K562 (cell line): ENCODE results near the gene MVD.

Experiments
- CTCF ChIP-seq, 3 experiments: IDR thresholded peaks in 2 of 3; conservative IDR thresholded peaks in 1 of 3; 2 replicates each; pipeline ENCODE4 v1.5.1; 2011 to 2012; ENCODE audit warnings: low read length in 3 of 3, mild to moderate bottlenecking in 3 of 3, control low read depth in 2 of 3, improper control_type of control experiment in 1 of 3, inconsistent platforms in 1 of 3, low read depth in 1 of 3, mixed read lengths in 1 of 3, moderate library complexity in 1 of 3; ENCODE audit not compliant: insufficient read depth in 2 of 3
- JUND ChIP-seq, 2 experiments: IDR thresholded peaks; 2 replicates in 1 of 2; 3 replicates in 1 of 2; pipeline ENCODE4 v1.6.1; 2011; ENCODE audit warnings: borderline replicate concordance in 2 of 2, low read depth in 2 of 2, low read length in 2 of 2, improper control_type of control experiment in 1 of 2, missing biosample characterization in 1 of 2, missing genetic modification characterization in 1 of 2, missing genetic modification reagents in 1 of 2
- MEF2D ChIP-seq: conservative IDR thresholded peaks from 2 replicates; pipeline ENCODE4 v1.6.1; 2016; ENCODE audit warnings: low read depth, missing genetic modification characterization, missing compliant biosample characterization
- ZFP30 ChIP-seq: fragments of 250-450 bp; sonication (Bioruptor Pico); IDR thresholded peaks from 2 replicates; pipeline ENCODE4 v1.8.0; 2022; ENCODE audit warnings: moderate library complexity, mild to moderate bottlenecking, inconsistent platforms, borderline replicate concordance
- ZNF134 ChIP-seq: fragments of 250-450 bp; sonication (Bioruptor Pico); conservative IDR thresholded peaks from 2 replicates; pipeline ENCODE4 v1.4.0; 2020
- ZNF311 ChIP-seq: fragments of 250-450 bp; sonication (Bioruptor Pico); IDR thresholded peaks from 2 replicates; pipeline ENCODE4 v1.4.0; 2020; ENCODE audit warnings: mild to moderate bottlenecking, moderate library complexity

- TF ChIP-seq JUND (IDR thresholded peaks at IDR 0.05; ENCODE audit: borderline replicate concordance, low read depth, low read length) = no peak
- TF ChIP-seq JUND (tag; IDR thresholded peaks at IDR 0.05; ENCODE audit: borderline replicate concordance, low read depth, low read length) = no peak
- TF ChIP-seq ZNF134 = no peak
- TF ChIP-seq CTCF (IDR thresholded peaks at IDR 0.05 in 2 of 3, conservative IDR thresholded peaks at IDR 0.05 in 1 of 3; ENCODE audit: insufficient read depth in 2 of 3, low read depth in 1 of 3, low read length in 3 of 3) = no peak
- no peak for TF ChIP-seq ZFP30
- no peak for TF ChIP-seq MEF2D (tag)
- no peak for TF ChIP-seq ZNF311 (CRISPR knock-in tag)
Measured at GRCh38 chr16:88646345-88647034, 16.4 kb downstream of the MVD start.
